HG02763 (cell line): ENCODE data around the gene TXNDC16.

Experiments
- ATAC-seq: cut with Tn5 transposase; IDR thresholded peaks from one replicate; pipeline ENCODE4 v1.9.1; 2021; ENCODE audit warnings: mild to moderate bottlenecking, moderate library complexity; ENCODE audit not compliant: unreplicated experiment

Gene TXNDC16

DNA sequence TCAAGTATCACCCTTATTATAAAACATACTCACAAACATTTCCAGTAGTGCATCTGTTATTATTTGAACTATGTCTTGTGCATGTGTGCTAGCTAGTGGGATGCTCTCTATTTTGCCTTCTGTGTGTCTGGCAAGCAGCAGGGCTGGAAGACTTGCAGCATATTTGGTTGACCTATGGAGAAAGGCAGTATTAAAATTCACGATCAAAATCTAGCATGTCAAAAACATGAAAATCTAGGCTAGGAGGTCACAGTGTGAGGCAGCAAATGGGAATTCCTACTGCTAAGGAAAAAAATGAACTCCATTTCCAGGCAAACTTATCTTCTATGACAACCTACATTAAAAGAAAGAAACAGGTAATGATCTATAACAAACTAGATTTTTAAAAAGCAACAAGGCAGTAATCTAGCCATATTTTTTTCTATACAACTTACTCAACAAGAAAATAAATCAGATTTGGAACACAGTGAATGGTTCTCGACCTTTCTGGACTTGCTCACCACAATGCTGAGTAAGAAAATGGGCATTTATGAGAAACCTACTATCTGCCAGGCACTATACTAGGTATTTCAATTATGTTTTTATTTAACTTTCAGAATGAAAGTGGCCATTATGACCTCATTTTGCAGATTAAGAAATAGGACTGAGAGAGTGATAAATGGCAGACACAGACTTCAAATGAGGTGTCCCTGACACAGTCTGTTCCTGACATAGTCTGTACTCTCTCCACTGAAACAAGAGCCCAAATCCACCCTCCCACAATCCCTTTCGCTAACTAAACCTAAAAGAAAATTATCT is 96.8 kb downstream of the TXNDC16 start:
- no peak for ATAC-seq

- ATAC-seq = no peak
Measured at GRCh38 chr14:52447236-52447635, 105.1 kb downstream of the TXNDC16 start.

DNA sequence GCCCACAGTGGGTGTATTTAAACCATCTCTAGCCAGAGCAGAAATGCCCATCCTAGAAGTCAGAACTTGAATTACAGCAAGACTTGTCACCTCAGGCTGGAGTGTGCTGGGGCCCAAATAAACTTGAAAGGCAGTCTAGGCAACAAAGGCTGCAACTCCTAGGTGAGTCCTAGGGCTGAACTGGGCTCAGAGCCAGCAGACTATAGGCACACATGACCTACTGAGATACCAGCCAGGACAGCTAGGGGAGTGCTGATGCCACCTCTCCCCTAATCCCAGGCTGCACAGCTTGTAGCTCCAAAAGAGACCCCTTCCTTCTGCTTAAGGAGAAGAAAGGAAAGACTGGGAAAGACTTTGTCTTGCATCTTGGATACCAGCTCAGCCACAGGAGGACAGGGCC is 106.0 kb downstream of the TXNDC16 start:
- no peak for ATAC-seq

DNA sequence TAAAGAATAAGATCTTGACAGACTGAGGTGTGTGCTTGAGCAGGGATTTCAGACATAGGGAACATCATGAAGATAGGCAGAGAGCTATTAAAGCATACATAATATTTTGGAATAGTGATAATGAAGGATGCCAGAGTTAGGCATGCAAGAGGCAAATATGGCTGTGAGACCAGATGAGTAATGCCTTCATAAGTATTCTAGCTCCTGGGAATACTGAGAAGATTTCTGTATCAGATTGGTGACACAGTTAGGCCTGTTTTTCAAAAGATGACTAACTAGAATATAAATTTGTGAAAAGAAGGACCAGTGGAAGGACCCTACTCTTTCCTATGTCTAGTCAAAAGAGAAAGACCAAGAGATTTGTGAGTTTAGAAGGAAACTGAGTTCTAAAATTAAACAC is 108.8 kb downstream of the TXNDC16 start:
- ATAC-seq = no peak

GRCh38 chr14:52442602-52443001 is 109.7 kb downstream of the TXNDC16 start:
- ATAC-seq = no peak

DNA sequence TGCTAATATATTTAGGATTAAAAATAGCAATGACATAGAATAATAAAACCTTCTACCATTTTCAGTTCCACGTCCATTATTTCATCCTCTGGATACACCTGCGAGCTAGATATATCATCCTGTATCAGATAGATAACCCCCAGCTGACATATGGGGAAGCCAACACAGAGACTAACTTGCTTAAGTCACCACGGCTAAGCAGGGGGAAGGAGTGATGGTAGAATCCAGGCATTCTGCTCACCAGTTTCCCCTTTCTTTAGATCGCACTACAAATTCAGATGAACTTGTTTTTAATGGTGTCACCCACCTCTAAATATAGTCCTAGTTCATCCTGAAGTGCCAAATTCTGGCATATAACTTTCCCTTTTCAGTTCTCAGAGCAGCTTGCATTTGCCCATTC is 110.1 kb downstream of the TXNDC16 start:
- no peak for ATAC-seq

DNA sequence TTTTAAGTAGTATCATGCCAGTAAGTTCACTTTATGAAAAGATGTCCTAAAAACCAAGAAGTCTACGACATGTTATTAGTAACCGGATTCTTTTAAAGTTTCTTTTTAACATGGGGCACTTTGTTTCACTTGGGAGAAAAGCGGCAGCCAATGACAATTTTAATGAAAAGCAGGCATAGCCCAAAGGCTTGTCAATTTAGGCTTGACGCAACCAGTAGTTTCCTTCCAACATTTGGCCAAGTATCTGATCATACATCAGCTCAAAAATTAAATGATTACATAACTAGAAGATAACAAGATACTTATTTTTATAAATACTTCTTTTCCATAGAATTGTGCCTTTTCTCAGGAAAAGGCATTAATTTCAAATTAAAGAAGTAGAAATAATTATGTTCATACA is 112.8 kb downstream of the TXNDC16 start:
- no peak for ATAC-seq

GRCh38 chr14:52434955-52435354 is 117.3 kb downstream of the TXNDC16 start:
- ATAC-seq = no peak

DNA sequence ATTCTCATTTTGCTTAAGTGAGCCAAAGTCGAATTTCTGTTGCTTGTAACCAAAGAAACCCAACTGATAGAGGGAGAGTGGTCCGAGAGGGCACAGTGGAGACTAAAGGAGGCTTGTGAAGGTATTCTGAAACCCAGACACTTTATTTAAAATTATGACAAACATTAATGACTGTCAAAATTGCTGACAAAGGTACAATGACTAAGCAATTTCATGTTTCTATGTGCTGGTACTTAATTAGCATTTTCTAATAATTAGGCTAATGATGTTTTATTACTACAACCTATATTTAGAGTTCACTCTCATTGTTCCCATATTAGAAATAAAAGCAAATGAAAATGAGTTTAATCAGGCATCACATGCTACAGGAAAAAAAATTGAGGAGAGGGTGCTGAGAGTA is 121.8 kb downstream of the TXNDC16 start:
- no peak for ATAC-seq

DNA sequence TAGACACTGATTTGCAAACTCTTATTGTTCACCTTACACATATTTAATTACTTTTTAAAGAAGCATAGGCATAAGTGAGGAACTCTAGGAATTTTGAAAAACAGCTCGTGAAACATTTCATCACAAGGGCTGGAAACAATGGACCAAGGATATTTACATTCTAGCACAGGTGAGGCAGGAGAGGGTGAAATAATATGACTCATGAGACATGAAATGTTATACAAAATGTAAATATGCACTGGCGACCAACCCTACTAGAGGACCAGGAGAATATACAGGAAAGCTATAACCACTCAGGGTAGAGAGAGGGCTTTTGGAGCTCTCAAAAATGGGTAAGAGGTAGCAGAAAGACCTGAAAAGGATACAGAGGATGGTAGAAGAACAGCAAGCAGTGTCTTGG is 122.9 kb downstream of the TXNDC16 start:
- no peak for ATAC-seq

DNA sequence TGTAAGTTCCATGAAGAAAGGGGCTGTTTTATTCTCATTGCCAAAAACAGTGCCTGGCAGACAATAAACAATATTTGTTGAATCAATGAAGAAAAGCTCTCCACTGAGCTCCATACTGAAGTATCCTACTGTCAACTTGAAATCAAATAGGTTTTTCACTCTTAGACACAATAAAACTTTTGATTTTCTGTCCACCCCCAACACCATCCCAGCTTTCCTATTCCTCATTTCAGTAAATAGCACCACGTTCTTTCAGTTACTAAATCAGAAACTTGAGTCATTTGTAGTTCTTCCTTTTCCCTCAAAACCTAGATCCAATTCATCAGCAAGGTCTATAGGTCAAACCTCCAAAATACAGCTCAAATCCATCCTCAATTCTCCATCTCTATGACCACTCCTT is 124.8 kb downstream of the TXNDC16 start:
- ATAC-seq = no peak

GRCh38 chr14:52422650-52423356 is 129.5 kb downstream of the TXNDC16 start:
- ATAC-seq = no peak

DNA sequence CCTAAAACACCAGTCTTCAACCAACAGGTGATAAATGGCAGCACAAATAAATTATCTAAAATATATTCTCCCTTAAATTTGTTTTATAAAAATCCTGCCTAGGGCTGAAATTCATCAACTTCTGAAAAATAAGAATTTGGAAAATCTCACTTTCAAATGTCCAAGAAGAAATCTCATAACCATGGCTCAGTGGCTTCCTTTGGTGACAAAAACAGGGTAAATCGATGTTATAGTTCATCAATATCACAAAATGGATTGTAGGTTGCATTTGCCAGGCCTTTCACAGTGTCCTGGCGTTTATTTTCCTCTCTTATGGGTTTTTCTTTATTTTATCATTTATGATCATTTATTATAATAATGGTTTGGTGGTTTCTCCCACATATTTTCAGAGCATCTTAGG is 135.2 kb downstream of the TXNDC16 start:
- no peak for ATAC-seq

- ATAC-seq = no peak
Measured at GRCh38 chr14:52413729-52414408, 138.4 kb downstream of the TXNDC16 start.

- no peak for ATAC-seq
Measured at GRCh38 chr14:52412426-52412825, 139.9 kb downstream of the TXNDC16 start.

GRCh38 chr14:52405314-52405713 is 147.0 kb downstream of the TXNDC16 start:
- ATAC-seq = no peak

GRCh38 chr14:52402812-52403526 is 149.3 kb downstream of the TXNDC16 start:
- ATAC-seq = no peak

- ATAC-seq = no peak
Measured at GRCh38 chr14:52400846-52401245, 151.5 kb downstream of the TXNDC16 start.

- ATAC-seq = no peak
Measured at GRCh38 chr14:52399921-52400595, 152.2 kb downstream of the TXNDC16 start.

DNA sequence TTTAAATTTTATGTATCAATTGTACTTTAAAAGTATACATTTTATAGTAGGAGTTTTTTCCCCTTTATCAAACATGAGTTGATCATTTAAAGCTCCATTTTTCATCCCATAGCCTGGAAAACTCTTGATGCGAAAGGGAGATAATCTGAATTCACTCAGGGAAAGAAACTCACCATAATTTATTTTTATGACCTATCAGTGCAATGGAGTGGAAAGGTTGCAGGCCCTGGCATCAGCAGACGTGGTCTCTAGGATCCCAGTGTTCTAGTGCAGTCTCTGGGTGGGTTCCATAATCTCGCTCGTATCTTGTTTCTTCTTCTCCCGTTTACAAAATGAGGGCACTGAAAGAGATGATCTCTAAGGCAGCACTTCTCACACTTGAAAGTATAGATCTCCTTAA is 153.2 kb downstream of the TXNDC16 start:
- ATAC-seq = no peak

GRCh38 chr14:52397844-52398243 is 154.5 kb downstream of the TXNDC16 start:
- no peak for ATAC-seq
